Dermis lymphatic vessel endothelial cell (primary cell): ENCODE data around the gene ANXA5. TPM values are rescaled to one million over a fixed set of nuclear protein-coding genes. Genes with fewer than 3 reads are reported as not detected.

ENCODE experiments used
- total RNA-seq: library from RNA; depleted of rRNA; stranded (reverse); fragments of >200 nt; gene quantifications from 2 replicates; pipeline ENCODE4 v1.2.1, GENCODE V29; 2014

Gene ANXA5
- 397 and 415 TPM in 2 replicates for total RNA-seq

DNA sequence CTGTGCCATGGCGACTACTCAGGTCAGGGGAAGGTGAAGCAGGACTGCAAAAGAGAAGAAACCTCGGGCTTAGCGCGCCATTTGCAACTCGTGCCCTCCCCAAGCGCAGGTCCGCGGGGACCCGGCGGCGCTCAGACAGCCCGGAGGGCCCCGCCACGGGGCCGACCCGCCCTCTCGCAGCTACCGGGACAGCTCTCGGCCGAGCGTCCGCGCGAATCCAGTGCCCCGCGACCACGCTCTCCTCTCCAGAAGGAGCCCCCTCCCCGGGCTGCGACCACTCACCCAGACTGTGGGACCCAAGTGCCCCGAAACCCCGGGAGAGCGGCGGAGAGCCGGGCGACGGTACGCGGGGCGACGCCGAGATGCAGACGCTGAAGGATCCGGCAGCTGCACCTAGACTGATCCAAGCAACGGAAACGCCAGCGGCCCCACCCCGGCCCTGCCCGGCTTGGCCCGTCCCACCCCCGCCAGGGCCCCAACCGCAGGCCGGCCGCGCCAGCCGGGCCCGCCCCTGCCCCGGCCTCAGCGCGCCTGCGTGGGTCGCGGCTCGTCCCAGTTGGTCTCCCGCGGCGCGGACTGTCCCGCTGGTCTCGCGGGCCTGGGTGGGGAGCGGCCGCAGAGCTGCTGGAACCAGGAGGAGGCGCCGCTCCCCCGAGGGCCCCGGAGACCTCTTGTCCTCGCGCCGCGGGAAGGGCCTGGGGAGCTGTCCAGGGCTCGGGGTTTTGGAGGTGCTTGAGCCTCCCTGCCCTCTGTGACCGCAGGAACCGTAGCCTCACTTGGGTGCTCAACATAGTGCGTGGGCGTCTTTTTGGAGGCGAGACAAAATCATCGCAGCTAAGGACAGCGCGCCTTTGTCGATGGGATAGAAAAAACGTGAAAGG, at the start of gene ANXA5:
Gene ANXA5 (minus strand): TSS at position 400 of the 881 bp plus-strand sequence. CDS start 391 bp downstream, at position 9.

Other genes with a start within 250 kb of the ANXA5 start
- 0.09 and 0.33 TPM in 2 replicates for gene SMIM43, start 68.2 kb upstream of the ANXA5 start, total RNA-seq
- gene EXOSC9, start 104.3 kb upstream of the ANXA5 start, total RNA-seq = 26.1 and 27.3 TPM in 2 replicates
- 10.1 and 11.2 TPM in 2 replicates for gene CCNA2, start 126.9 kb upstream of the ANXA5 start, total RNA-seq
- gene BBS7, start 173.5 kb upstream of the ANXA5 start, total RNA-seq = 7.5 and 11.3 TPM in 2 replicates